Activated CD8-positive, alpha-beta memory T cell treated with anti-CD3 and anti-CD28 coated beads, Interleukin-2, amount 50 U/mL, for 24 hours (primary cell): Measurements from ENCODE around the gene SLC40A1.

Experiments
- DNase-seq: peaks from one replicate; pipeline ENCODE4 v3.0.0-alpha.2; 2020; ENCODE audit errors: extremely low read depth

The SLC40A1 gene

DNA sequence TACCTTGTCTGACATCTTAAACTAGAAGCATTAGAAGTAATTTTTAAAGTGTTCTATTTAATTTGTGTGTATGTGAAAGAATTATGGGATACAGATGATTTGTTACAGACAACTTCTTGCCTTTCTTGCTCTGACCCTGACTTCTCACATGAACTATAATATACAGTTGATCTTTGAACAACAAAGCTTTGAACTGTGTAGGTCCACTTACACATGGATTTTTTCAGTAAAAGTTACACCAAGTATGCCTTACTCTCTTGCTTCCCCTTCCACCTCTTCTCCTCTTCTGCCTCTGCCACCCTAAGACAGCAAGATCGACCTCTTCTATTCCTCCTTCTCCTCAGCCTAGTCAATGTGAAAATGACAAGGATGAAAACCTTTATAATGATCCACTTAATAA, 42.2 kb downstream of the SLC40A1 start:
- no peak for DNase-seq

GRCh38 chr2:189536830-189537229, 43.8 kb downstream of the SLC40A1 start:
- no peak for DNase-seq

DNA sequence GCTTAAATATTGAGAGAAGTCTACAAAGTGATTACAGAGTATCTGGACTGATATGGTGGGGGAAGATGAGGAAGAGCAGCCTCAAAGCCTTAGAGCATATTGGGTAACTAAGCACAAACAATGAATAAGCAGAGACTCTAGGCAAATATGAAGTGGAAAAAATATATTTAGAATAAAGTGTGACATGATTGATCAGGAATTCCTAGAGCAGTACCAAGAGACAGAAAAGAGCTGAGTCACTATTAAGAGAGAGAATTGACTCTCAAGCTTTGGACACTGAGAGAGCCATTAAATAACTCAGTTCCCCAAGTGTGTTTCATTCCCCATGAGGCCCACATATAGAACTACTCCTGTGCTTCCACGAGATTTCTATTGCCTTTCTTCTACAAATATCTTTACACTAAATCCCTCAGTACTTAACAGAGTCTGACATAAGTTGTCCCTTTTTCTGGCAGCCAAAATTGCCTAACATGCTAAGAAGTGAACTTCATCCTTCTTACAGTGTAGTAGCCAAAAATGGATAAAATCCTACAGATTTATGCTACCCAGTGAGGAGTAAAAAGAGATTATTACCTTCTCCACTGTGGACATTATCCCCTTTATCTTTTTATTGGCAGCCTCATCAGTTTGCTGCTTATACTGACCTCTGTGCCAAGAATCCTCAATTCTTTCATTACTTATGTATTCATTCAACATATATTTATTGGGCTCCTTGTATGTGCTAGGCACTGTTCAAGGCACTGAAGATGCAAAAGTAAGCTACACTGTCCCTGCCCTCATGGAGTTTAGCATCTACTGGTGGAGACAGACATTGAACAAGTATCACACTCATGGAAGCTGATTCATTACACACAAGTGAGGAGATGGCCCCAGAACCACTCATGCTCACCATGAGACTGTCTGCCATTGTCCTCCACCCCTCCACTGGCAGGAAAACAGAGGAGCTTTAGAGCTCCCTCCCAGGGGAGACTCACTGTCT, 45.4 kb downstream of the SLC40A1 start:
- no peak for DNase-seq

DNA sequence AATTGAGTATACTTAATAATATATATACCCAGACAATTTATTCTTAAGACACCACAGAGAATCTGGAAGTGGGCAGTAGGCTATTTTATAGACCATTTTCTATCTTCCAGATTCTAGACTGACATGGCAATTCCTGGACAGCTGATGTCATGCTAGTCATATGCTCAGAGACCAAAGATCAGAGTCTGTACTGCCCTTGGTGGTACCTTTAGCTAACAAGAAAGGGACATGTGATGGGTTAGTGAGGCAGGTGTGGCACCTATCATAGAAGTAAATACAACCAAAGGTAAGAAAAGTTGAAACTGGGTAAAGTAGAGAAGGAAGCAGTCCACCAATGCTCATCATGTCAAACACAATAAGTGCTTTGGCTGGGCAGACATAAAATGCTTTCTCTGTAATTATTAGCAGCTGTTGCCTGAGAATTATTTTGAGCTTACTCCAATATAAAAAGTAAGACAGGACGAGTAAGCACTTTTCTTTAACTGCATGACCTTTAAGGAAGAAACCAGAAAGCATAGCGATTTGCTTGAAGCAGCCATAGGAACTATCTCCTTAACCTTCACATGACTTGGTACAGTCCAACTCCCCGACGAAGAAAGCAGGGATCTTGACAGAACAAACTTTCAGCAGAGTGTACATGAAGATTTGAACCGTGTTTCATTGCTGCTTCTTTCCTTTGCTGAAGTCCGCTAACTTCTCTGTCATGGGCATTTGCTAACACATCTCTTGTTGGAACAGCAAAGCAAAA, 47.1 kb downstream of the SLC40A1 start:
- no peak for DNase-seq

- no peak for DNase-seq
Observed at GRCh38 chr2:189530965-189531637, 49.5 kb downstream of the SLC40A1 start.

DNA sequence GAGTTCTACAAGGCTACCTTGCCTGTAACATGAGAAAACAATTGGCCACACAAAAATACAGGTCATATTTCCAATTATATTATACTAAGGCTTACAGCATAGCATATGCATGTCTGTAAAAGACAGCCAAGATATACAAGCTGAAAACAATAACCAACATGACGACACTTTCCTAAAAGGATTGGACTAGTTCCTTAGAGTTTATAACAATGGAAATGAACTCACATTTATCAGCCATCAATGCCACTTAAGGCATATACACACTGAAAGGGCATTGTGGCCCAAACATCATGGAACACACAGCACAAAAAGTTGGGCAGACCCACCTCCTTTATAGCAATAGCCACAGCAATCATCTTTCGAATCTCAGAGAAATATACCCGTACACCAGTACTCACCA, 52.0 kb downstream of the SLC40A1 start:
- DNase-seq, result no peak

GRCh38 chr2:189527812-189528592, 52.6 kb downstream of the SLC40A1 start:
- DNase-seq, result no peak

DNA sequence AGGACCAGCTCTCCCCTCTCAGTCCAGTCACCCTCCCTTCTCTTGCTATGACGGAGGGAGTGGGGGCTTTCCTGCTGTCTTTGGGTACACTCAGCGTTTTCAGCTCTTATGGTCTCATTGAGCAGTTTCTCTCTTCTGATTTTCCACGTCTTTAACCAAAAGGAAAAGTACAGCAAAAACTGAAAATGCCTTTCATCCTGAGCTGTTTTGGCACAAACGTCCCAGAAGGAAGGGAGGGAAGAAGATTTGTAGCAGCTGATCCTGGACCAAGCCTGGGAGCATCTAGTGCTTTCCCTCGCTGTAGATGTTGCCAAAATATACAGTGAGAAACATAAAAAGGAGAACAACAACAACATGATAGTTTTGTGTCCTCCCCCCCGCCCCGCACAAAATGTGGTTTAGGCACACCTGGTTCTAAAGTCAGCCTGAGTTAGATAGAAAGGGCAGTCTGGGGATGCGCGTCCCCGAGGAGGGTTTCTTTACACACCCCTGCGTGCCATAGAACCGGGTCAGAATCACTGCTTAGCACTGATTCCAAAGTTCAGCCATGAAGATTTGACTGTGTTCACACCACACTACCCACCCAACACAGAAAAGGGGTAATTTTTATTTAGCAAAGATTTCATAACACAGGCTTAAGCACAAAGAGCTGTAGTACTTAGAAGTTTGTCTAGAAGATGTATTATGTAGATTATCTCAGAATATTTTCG, 53.4 kb downstream of the SLC40A1 start:
- no peak for DNase-seq

DNA sequence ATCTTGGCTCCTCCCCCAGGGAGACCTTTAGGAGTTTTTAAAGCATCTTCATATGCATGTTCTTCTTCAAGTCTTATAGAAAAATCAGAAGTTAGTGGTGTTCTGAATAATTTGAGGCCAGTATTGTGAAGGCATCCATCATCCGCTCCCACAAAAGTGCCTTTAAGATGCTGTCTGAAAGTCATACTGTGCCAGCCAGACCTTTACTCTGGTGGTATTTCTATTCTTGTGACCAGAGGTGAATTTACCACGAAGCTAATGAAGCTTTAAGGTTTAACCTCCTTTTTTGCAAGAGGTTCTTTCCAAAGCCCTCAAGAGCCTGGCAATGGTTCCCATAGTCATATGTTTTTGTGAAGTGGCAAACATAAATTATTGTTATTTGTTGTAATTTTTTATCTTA, 54.3 kb downstream of the SLC40A1 start:
- no peak for DNase-seq

- no peak for DNase-seq
Observed at GRCh38 chr2:189524746-189525145, 55.8 kb downstream of the SLC40A1 start.

DNA sequence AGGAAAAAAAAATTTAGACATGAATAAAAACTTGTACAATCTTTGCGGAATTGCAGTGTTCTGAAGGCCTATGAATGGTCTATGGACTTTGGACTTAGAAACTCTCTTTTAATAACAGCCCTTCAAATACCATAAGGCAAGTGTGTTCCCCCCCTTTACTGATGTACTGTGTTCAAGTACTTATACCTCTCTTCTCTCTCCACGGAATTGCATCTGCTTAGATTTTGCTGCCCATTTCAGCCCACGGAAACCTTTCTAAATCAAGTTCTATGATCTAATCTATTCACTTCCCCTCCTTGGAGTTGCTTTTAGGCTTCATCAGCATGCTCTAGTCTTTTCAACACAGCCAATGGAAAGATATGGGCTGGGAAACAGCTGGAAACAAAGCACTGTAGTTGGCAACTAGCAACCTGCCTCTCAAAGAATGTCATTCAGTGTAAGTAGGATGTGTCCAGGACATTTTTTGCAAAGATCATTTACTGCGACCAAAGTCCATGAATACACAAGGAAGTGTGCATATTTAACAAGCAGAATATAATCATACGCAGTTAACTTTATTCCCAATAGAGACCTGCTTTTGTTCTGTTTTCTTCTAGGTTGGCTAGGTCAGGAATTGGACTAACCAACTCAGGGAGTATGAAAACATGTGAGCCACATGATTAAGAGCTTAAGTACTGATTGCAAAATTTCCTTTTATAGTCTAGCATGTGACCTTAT, 58.0 kb downstream of the SLC40A1 start:
- no peak for DNase-seq

DNA sequence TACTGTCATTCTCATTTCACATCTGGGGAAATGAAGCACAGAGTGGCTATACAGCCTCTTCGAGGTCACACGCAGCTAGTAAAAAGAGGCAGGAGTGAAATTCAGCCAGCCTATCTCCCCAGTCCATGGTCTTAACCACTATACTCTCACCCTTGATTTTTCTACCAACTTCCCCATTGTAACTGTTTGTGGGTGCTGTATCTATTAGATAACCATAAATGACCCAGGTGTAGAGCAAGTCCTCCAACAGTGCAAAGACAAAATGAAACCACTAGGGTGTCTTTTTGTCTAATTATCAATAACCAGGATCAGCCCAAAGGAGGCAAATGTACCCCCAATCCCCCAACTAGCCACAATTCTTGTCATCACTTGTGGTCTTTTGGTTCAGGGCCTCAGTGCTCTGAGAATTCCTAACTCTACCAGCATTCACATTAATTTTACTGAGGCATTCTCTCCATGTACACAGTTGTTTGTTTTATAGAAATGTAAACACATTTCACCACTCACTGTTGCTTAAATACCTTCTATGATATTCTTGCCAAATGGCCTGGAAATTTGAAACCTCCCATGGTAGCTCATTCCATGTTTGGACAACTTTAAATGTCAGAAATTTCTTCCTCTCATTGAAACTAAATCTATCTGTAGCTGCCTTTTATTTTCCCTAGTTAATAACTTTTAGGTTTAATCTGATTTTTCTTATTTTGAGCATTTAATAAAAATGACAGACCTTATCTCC, 58.7 kb downstream of the SLC40A1 start:
- DNase-seq, result no peak

DNA sequence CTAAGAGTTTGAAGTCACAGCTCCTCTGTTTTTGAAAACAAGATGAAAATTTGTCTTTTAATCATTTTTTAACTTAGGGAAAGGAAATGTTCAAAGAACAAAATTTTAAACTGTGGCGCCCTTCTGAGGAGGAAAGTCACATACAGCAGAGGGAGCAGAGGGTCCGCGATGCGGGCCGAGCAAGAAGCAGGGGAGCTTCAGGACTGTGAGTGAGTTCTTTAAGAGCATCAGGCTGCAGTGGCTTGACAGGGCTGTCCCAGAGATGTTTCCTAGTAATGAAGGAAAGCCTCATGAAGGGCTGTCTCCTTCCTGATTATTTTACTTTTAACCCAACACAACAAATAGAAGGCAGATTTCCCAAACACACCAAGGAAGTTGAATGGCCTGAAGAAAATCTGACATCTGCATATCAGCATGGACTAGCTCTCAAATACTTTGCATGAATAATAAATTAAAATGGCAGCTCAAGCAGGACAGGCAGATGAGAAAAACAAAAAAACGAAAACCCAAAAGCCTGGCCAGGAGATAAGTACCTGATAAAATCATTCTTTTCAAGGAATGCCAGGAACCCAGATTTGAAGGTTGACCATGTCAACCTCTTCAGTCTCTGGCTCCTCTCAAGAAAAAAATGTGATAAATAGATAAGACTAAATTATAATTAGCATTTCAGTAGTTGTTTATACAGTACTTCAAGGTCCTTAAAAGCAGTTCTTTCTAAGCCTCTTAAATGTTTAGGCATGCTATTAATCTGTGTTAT, 60.8 kb downstream of the SLC40A1 start:
- DNase-seq, result no peak

- DNase-seq, result no peak
Observed at GRCh38 chr2:189517847-189518535, 62.6 kb downstream of the SLC40A1 start.

DNA sequence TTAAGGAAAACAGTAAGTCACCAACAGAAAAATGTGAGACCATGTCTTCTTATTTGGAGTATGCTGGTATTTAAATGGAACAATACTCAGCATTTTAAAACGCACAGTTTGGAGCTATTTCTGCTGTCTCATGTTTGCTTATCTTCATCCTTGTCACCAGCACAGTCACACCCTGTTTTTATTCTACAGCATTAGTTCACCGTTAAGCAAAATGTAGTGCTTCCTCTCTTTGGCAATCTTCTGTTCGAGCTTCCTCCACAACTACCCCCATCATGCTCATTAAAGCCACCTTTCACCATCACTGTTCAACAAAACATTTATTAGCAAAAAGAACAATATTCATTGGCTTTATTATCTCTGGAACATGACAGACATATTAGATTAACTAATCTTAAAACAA, 64.0 kb downstream of the SLC40A1 start:
- DNase-seq, result no peak

- DNase-seq, result no peak
Observed at GRCh38 chr2:189515264-189515663, 65.3 kb downstream of the SLC40A1 start.

DNA sequence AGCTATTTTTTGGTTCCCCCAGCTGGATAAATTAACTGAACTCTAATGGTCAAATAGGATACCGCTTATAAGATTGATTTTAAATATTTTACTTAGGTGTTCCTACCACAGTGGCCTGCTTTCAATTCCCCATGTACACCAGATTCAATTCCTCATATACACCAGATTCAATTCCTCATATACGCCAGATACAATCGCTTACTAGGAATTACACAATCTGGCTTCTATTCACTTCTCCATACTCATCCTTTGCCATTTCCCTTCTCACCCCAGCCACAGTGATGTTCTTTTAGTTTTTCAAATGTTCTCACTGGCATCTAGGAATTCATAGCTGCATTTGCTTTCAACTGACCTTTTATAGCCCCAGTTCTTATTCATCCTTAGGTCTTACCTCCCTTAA, 66.5 kb downstream of the SLC40A1 start:
- DNase-seq, result no peak

- DNase-seq, result no peak
Observed at GRCh38 chr2:189512879-189513278, 67.7 kb downstream of the SLC40A1 start.
